B cell (primary cell): ENCODE data around the gene TMEM176A. TPM values are rescaled to one million over a fixed set of nuclear protein-coding genes. Genes with fewer than 3 reads are reported as not detected.
A peak's percentile ranks its signal among the peaks of the same experiment; 100 is the strongest.

Experiments used
- ATAC-seq: fragments of 200-7000 bp; cut with Tn5 transposase; one replicate; pipeline ENCODE4 v1.10.0; 2021; ENCODE audit warnings: low read depth, mild to moderate bottlenecking, moderate number of reproducible peaks, moderate library complexity
- CTCF ChIA-PET: fragments of 350-600 bp; sonication (Branson Sonifier 250); formaldehyde crosslinking; loops from one replicate; lab custom pipeline; 2021; ENCODE audit warnings: antibody characterized with exemption, inconsistent platforms; lab: Charles Lee
- POLR2A ChIA-PET: fragments of 350-600 bp; sonication (Branson Sonifier 250); formaldehyde crosslinking; loops from one replicate; lab custom pipeline; 2021; ENCODE audit warnings: antibody characterized with exemption; lab: Charles Lee
- DNase-seq: peaks from one replicate; pipeline ENCODE4 v3.0.0; 2013
- H2AFZ ChIP-seq: 2 replicates; pipeline ENCODE4 v1.6.1; 2012; ENCODE audit warnings: mild to moderate bottlenecking, low read depth, low read length; ENCODE audit not compliant: insufficient read depth, poor library complexity, severe bottlenecking
- H3K27ac ChIP-seq, 2 donors: 1 replicate in 1 of 2; 2 replicates in 1 of 2; pipeline ENCODE4 v1.5.1; 2012 to 2013; ENCODE audit warnings: low read length in 2 of 2, mild to moderate bottlenecking in 2 of 2, moderate library complexity in 1 of 2
- H3K27me3 ChIP-seq, 4 experiments: fragments of 200-600 bp in 1 of 4; sonication (generic) in 1 of 4; replicated peaks in 1 of 4; 1 replicate in 2 of 4; 2 replicates in 2 of 4; pipeline versions ENCODE4 v1.6.1 to v1.7.0; 2013 to 2016; ENCODE audit warnings: low read length in 3 of 4, mild to moderate bottlenecking in 2 of 4, mixed read lengths in 1 of 4, moderate library complexity in 1 of 4; ENCODE audit not compliant: insufficient read depth in 4 of 4, control insufficient read depth in 3 of 4; ENCODE audit errors: control extremely low read depth in 1 of 4
- H3K36me3 ChIP-seq, 2 experiments: replicated peaks in 1 of 2; 1 replicate in 1 of 2; 2 replicates in 1 of 2; pipeline versions ENCODE4 v1.6.1 to v1.7.1; 2013; ENCODE audit warnings: low read length in 1 of 2; ENCODE audit not compliant: insufficient read depth in 2 of 2, control insufficient read depth in 1 of 2; ENCODE audit errors: control extremely low read depth in 1 of 2, extremely low read depth in 1 of 2
- H3K4me1 ChIP-seq, 2 donors: fragments of 200-600 bp in 1 of 2; sonication (generic) in 1 of 2; 1 replicate in 1 of 2; 2 replicates in 1 of 2; pipeline versions ENCODE4 v1.5.1 to v1.6.1; 2013 to 2017; ENCODE audit warnings: low read length in 2 of 2; ENCODE audit not compliant: control insufficient read depth in 2 of 2, insufficient read depth in 2 of 2
- H3K4me2 ChIP-seq: replicated peaks from 2 replicates; pipeline ENCODE3; 2012; ENCODE audit warnings: mild to moderate bottlenecking, low read depth, low read length; ENCODE audit not compliant: poor library complexity, severe bottlenecking
- H3K4me3 ChIP-seq, 5 experiments: fragments of 200-600 bp in 1 of 5; sonication (generic) in 1 of 5; 1 replicate in 3 of 5; 2 replicates in 2 of 5; pipeline versions ENCODE4 v1.5.1 to v1.7.0; 2011 to 2016; ENCODE audit warnings: low read length in 4 of 5, mild to moderate bottlenecking in 4 of 5, low read depth in 2 of 5, control low read depth in 1 of 5, moderate library complexity in 1 of 5; ENCODE audit not compliant: insufficient read depth in 1 of 5; ENCODE audit errors: control extremely low read depth in 1 of 5, extremely low read depth in 1 of 5
- H3K79me2 ChIP-seq: fragments of 200-600 bp; sonication (generic); one replicate; pipeline ENCODE4 v1.6.0; 2016; ENCODE audit warnings: low read length; ENCODE audit not compliant: control insufficient read depth, insufficient read depth
- H3K9ac ChIP-seq: fragments of 200-600 bp; sonication (generic); 2 replicates; pipeline ENCODE4 v1.6.1; 2017; ENCODE audit warnings: mild to moderate bottlenecking, low read length, moderate library complexity
- H3K9me3 ChIP-seq, 3 donors: one replicate each; pipeline versions ENCODE4 v1.6.1 to v1.7.1; 2013; ENCODE audit warnings: low read length in 2 of 3; ENCODE audit not compliant: control insufficient read depth in 2 of 3, insufficient read depth in 1 of 3; ENCODE audit errors: control extremely low read depth in 1 of 3
- H4K20me1 ChIP-seq: 2 replicates; pipeline ENCODE4 v1.6.0; 2012; ENCODE audit warnings: mild to moderate bottlenecking, low read length; ENCODE audit not compliant: insufficient read depth, control insufficient read depth, poor library complexity, severe bottlenecking
- H3K27ac Mint-ChIP-seq: one replicate; pipeline ENCODE4 v1.8.0; 2021; ENCODE audit warnings: mixed read lengths
- H3K27me3 Mint-ChIP-seq: one replicate; pipeline ENCODE4 v1.8.0; 2021; ENCODE audit warnings: mixed read lengths
- H3K4me1 Mint-ChIP-seq: one replicate; pipeline ENCODE4 v1.8.0; 2021; ENCODE audit warnings: mixed read lengths
- H3K4me3 Mint-ChIP-seq: one replicate; pipeline ENCODE4 v1.8.0; 2021; ENCODE audit warnings: mixed read lengths
- H3K9me3 Mint-ChIP-seq: one replicate; pipeline ENCODE4 v1.8.0; 2022; ENCODE audit warnings: mixed read lengths; ENCODE audit not compliant: insufficient read depth
- EZH2 ChIP-seq: IDR thresholded peaks from 2 replicates; pipeline ENCODE4 v1.6.1; 2012; ENCODE audit warnings: borderline replicate concordance, low read depth, mild to moderate bottlenecking, moderate library complexity, low read length; ENCODE audit not compliant: insufficient read depth, poor library complexity, severe bottlenecking
- WGBS: methylation state at CpG from one replicate; pipeline ENCODE4 v1.1.5; 2013; ENCODE audit warnings: missing lambda C conversion rate; ENCODE audit not compliant: insufficient coverage; 5-methylcytosine and 5-hydroxymethylcytosine counted together
- intact Hi-C: fragments of 100-400 bp; cut with micrococcal nuclease; formaldehyde crosslinking; loops from one replicate; pipeline ENCODE4 v1.10.0; 2022
- polyA plus RNA-seq: library from polyadenylated mRNA; depleted of rRNA; stranded (reverse); fragments of >200 nt; gene quantifications from 2 replicates; pipeline ENCODE4 v1.2.3, GENCODE V29; 2012
- total RNA-seq, 2 donors: library from RNA; stranded (reverse); fragments of 120-200 nt in 1 of 2; gene quantifications; 1 replicate in 1 of 2; 2 replicates in 1 of 2; pipeline versions ENCODE4 v1.2.3 to v1.2.4, GENCODE V29; 2013 to 2022
- TF ChIP-seq, protein P1 (sequence below): fragments of 200-600 bp; IDR thresholded peaks from one replicate; pipeline ENCODE4 v1.8.0; 2022; ENCODE audit warnings: antibody characterized with exemption, mild to moderate bottlenecking

Gene TMEM176A
- total and polyA plus RNA-seq, 2 donors (not counting 1 experiment from before 2014, with no cell fraction given): 1.1 TPM; not detected in 1

DNA sequence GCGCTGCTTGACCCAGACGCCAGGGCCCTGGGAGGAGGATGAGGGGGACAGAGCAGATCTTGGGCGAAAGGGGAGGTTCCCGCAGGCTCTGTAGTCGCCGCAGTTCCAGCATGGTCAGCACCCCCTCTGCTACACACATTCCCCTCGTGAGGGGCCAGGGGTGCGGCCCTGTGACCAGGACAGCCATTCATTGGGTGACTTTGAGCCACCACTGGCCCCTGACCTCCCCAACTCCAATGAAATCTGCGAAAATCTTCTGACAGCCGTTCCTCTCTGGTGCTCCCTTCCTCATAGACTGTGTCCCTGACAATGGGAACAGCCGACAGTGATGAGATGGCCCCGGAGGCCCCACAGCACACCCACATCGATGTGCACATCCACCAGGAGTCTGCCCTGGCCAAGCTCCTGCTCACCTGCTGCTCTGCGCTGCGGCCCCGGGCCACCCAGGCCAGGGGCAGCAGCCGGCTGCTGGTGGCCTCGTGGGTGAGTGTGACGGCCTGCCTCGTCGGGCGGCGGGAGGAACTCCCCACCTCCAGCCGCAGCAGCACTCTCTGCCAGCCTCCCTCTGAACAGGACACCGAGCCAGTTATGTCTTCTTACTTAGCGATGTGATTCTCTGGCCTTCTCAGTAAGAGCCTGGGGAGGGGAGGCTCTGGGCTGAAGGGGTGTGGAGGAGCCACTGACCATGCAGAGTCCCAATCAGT, 825 bp downstream of the TMEM176A start:
- 45% methylated on average over 22 of the region's 26 CpGs for WGBS
- H3K36me3 ChIP-seq: no peaks in the 10 kb centered on the region
- peak overlapping the region; percentile 26 for H3K9ac ChIP-seq
- DNase-seq (no peak), ATAC-seq (no peak)
- peaks cover 4% of the 10 kb centered on the region for H3K9me3 Mint-ChIP-seq
- H3K4me1 ChIP-seq: peaks cover 4 to 18% of the 10 kb centered on the region in 2 donors
- POLR2A ChIA-PET: no interaction called here
- TF ChIP-seq, protein P1, sequence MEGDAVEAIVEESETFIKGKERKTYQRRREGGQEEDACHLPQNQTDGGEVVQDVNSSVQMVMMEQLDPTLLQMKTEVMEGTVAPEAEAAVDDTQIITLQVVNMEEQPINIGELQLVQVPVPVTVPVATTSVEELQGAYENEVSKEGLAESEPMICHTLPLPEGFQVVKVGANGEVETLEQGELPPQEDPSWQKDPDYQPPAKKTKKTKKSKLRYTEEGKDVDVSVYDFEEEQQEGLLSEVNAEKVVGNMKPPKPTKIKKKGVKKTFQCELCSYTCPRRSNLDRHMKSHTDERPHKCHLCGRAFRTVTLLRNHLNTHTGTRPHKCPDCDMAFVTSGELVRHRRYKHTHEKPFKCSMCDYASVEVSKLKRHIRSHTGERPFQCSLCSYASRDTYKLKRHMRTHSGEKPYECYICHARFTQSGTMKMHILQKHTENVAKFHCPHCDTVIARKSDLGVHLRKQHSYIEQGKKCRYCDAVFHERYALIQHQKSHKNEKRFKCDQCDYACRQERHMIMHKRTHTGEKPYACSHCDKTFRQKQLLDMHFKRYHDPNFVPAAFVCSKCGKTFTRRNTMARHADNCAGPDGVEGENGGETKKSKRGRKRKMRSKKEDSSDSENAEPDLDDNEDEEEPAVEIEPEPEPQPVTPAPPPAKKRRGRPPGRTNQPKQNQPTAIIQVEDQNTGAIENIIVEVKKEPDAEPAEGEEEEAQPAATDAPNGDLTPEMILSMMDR: no peak
- TF ChIP-seq EZH2: no peak
- CTCF ChIA-PET: no interaction called here
- H3K4me2 ChIP-seq: peak overlapping the region; percentile 67
- H4K20me1 ChIP-seq: no peaks in the 10 kb centered on the region
- no peaks in the 10 kb centered on the region for H3K79me2 ChIP-seq
- H3K4me3 Mint-ChIP-seq: peak overlapping the region; percentile 56
- peaks cover 51% of the 10 kb centered on the region for H3K27me3 Mint-ChIP-seq
- H3K4me3 ChIP-seq: peak overlapping the region in 2 of 5 experiments; percentile 24 to 27
- peaks cover 0 to 63% (median 20%) of the 10 kb centered on the region in 4 experiments for H3K27me3 ChIP-seq
- intact Hi-C loops: no loop called here
- H3K27ac Mint-ChIP-seq: no peak overlapping the region
- peaks cover 10% of the 10 kb centered on the region for H3K4me1 Mint-ChIP-seq
- no peak overlapping the region for H3K27ac ChIP-seq
- H3K9me3 ChIP-seq: peaks cover 0 to 28% (median 12%) of the 10 kb centered on the region in 3 donors
- no peak overlapping the region for H2AFZ ChIP-seq
